Stomach (tissue), 9 donors: ENCODE results near the gene CDIPT. TPM values are rescaled to one million over a fixed set of nuclear protein-coding genes. Genes with fewer than 3 reads are reported as not detected.
A peak's percentile ranks its signal among the peaks of the same experiment; 100 is the strongest.

Source experiments
- DNase-seq, 2 donors: peaks; one replicate each; pipeline versions ENCODE4 v3.0.0 to v3.0.0-alpha.2; 2013 to 2019
- H3K27ac ChIP-seq, 5 donors: fragments of 200-600 bp in 4 of 5; sonication (generic) in 4 of 5; one replicate each; pipeline ENCODE4 v1.5.1; 2013 to 2019; ENCODE audit warnings: mild to moderate bottlenecking in 1 of 5, moderate library complexity in 1 of 5
- H3K27me3 ChIP-seq, 3 donors: fragments of 200-600 bp; sonication (generic); one replicate each; pipeline ENCODE4 v1.5.1; 2017 to 2019; ENCODE audit warnings: mixed run types in 1 of 3
- H3K36me3 ChIP-seq, 4 donors: fragments of 200-600 bp; sonication (generic); 1 replicate in 3 of 4; 2 replicates in 1 of 4; pipeline ENCODE4 v1.5.1; 2016 to 2019
- H3K4me1 ChIP-seq, 4 donors: fragments of 200-600 bp; sonication (generic); one replicate each; pipeline ENCODE4 v1.5.1; 2016 to 2019
- H3K4me3 ChIP-seq, 4 donors: fragments of 200-600 bp; sonication (generic) in 3 of 4; one replicate each; pipeline ENCODE4 v1.5.1; 2016 to 2019; ENCODE audit warnings: mild to moderate bottlenecking in 1 of 4
- H3K9me3 ChIP-seq, 4 donors: fragments of 200-600 bp; sonication (generic); one replicate each; pipeline ENCODE4 v1.5.1; 2016 to 2019
- EP300 ChIP-seq: sonication (generic); formaldehyde crosslinking; IDR thresholded peaks from one replicate; pipeline ENCODE4 v1.6.1; 2017; ENCODE audit warnings: antibody characterized with exemption
- POLR2A ChIP-seq, 4 donors: fragments of 450-650 bp; IDR thresholded peaks; one replicate each; pipeline ENCODE4 v1.6.1; 2016; ENCODE audit warnings: antibody characterized with exemption in 4 of 4, control low read depth in 2 of 4, mild to moderate bottlenecking in 1 of 4, moderate library complexity in 1 of 4
- POLR2AphosphoS5 ChIP-seq, 3 donors: sonication (generic); formaldehyde crosslinking; IDR thresholded peaks; one replicate each; pipeline ENCODE4 v1.6.1; 2016; ENCODE audit warnings: antibody characterized with exemption in 3 of 3
- WGBS, 5 donors: extraction: QIAGEN DNeasy Blood & Tissue Kit in 3 of 5; methylation state at CpG; one replicate each; pipeline versions ENCODE4 v1.1.5 to v1.1.7; 2013 to 2018; 5-methylcytosine and 5-hydroxymethylcytosine counted together
- intact Hi-C: fragments of 100-400 bp; cut with DNase I; formaldehyde crosslinking; loops from one replicate; pipeline ENCODE4 v1.15.1; 2023; ENCODE audit warnings: low total_unique reads
- polyA plus RNA-seq, 3 donors: library from polyadenylated mRNA; stranded (reverse); fragments of 200-250 nt; gene quantifications; one replicate each; pipeline ENCODE4 v1.2.3, GENCODE V29; 2013
- total RNA-seq, 5 donors: library from RNA; depleted of rRNA; stranded (reverse); fragments of >200 nt; gene quantifications; one replicate each; pipeline versions ENCODE4 v1.1.0 to v1.2.3, GENCODE V29; 2014 to 2016
- TF ChIP-seq, protein P1 (sequence below), 7 experiments: fragments of 450-650 bp in 4 of 7; fragments of 200-600 bp in 3 of 7; sonication (generic) in 3 of 7; IDR thresholded peaks; one replicate each; pipeline ENCODE4 v1.5.1; 2016 to 2019; ENCODE audit warnings: antibody characterized with exemption in 7 of 7, control low read depth in 2 of 7, mild to moderate bottlenecking in 1 of 7
- donor health status: healthy with polysubstance abuse.
- donor health status: Bipolar disorder and iron deficiency.
- donor health status: healthy.

The CDIPT gene
- total and polyA plus RNA-seq, 8 donors: 2.3 to 91.5 (median 54.2) TPM

DNA sequence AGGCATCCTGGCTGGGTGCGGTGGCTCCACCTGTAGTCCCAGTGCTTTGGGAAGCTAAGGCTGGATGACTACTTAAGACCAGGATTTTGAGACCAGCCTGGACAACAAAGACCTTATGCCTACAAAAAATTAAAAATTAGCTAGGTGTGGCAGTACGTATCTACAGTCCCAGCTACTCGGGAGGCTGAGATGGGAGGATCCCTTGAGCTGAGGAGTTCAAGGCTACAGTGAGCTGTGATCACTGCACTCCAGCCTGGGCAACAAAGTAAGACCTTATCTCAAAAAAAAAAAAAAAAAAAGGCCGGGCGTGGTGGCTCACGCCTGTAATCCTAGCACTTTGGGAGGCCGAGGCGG lies 36.7 kb downstream of the CDIPT start:
- Histone ChIP-seq H3K4me1 (peaks cover 77 to 97% (median 96%) of the 10 kb centered on the region in 4 donors), H3K27ac (peak overlapping the region; percentile 70 to 97 (median 94)), H3K36me3 (peaks cover 8 to 22% (median 19%) of the 10 kb centered on the region in 4 donors), H3K4me3 (no peak overlapping the region), H3K27me3 (no peaks in the 10 kb centered on the region), H3K9me3 (no peaks in the 10 kb centered on the region)
- peak in 1 of 2 donors; percentile 2 for DNase-seq
- TF ChIP-seq, protein P1, sequence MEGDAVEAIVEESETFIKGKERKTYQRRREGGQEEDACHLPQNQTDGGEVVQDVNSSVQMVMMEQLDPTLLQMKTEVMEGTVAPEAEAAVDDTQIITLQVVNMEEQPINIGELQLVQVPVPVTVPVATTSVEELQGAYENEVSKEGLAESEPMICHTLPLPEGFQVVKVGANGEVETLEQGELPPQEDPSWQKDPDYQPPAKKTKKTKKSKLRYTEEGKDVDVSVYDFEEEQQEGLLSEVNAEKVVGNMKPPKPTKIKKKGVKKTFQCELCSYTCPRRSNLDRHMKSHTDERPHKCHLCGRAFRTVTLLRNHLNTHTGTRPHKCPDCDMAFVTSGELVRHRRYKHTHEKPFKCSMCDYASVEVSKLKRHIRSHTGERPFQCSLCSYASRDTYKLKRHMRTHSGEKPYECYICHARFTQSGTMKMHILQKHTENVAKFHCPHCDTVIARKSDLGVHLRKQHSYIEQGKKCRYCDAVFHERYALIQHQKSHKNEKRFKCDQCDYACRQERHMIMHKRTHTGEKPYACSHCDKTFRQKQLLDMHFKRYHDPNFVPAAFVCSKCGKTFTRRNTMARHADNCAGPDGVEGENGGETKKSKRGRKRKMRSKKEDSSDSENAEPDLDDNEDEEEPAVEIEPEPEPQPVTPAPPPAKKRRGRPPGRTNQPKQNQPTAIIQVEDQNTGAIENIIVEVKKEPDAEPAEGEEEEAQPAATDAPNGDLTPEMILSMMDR (IDR thresholded peaks at IDR 0.05): no peak
- TF ChIP-seq POLR2A (IDR thresholded peaks at IDR 0.05) (no peak), EP300 (no peak), POLR2AphosphoS5 (IDR thresholded peaks at IDR 0.05) (no peak)
- 61 to 74% (median 66%) methylated on average over 6 to 8 of the region's 8 CpGs for WGBS, 5 donors
- intact Hi-C loops: no loop called here

DNA sequence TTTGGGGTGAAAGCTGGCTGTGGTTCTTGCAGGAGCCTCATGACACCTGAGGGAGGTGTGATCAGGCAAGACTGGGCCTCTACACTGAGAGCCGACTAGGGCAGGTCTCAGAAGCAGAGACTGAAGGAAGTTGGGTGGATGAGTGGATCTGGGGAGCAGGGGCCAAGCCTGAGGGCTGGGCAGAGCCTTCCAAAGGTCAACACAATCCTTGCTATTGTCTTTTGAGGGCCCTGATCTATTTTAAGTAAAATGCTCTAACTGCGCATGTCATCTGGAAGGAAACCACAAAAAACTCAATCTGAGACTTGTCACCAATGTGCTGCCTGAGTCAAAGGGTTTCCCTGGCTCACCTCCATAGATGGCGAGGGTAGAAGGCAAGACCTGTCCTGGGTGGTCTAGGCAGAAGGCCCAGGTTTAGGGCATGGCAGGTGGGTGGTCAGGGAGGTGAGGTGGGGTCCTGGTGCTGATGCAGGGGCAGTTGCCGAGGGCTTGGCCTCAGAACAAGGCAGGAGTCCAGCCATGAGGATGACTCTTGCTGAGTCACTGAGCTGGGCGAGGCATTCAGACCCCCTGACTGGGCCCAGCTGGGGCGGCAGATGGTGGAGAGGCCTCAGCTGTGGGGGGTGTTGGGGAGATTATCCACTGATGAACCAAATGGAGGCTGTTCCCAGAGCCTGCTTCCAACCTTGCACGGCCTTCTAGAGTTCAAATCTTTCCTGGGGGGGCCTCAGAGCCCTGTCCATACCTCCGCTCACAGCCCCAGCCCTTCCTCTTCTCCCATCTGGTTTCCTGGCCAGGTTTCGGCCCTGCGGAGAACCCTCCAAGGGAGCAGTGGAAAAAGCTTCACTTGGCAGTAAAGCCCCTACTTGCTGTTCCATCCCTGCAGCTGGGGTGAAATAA lies 37.6 kb downstream of the CDIPT start:
- DNase-seq: peak in 1 of 2 donors; percentile 71
- peak overlapping the region; percentile 70 to 97 (median 94) for H3K27ac ChIP-seq
- TF ChIP-seq POLR2AphosphoS5 (IDR thresholded peaks at IDR 0.05) (peak in 1 of 3 donors; percentile 15), POLR2A (IDR thresholded peaks at IDR 0.05) (no peak), EP300 (no peak)
- TF ChIP-seq, protein P1 (IDR thresholded peaks at IDR 0.05): no peak
- H3K9me3 ChIP-seq: no peaks in the 10 kb centered on the region
- H3K36me3 ChIP-seq: peaks cover 0 to 13% (median 10%) of the 10 kb centered on the region in 4 donors
- intact Hi-C loops: no loop called here
- peak overlapping the region in 3 of 4 donors; percentile 1 to 31 (median 6) for H3K4me3 ChIP-seq
- 52 to 74% (median 63%) methylated on average over 7 to 10 of the region's 10 CpGs for WGBS, 5 donors
- no peaks in the 10 kb centered on the region for H3K27me3 ChIP-seq
- peaks cover 79 to 98% (median 95%) of the 10 kb centered on the region in 4 donors for H3K4me1 ChIP-seq

DNA sequence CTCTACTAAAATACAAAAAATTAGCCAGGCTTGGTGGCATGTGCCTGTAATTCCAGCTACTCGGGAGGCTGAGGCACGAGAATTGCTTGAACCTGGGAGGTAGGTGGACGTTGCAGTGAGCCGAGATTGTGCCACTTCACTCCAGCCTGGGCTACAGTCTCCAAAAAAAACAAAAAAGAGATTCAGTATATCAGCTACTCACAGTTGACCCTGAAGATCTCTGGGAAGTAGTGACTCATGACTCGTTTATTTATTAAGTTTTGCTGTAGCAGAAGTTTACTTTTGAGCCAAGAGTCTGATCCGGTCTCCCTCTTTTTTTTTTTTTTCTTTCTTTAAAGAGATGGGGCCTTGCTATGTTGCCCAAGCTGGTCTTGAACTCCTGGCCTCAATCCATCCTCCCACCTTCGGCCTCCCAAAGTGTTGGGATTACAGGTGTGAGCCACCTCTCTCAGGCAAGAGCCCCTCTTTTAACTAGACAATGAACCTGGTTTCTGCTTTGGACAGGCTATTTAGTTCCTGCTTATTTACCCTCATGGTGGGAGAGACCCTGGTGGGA lies 38.4 kb downstream of the CDIPT start:
- Histone ChIP-seq H3K9me3 (no peaks in the 10 kb centered on the region), H3K4me3 (peak overlapping the region in 2 of 4 donors; percentile 20 to 31), H3K4me1 (peaks cover 84 to 96% (median 94%) of the 10 kb centered on the region in 4 donors), H3K36me3 (peaks cover 0 to 6% (median 3%) of the 10 kb centered on the region in 4 donors), H3K27me3 (no peaks in the 10 kb centered on the region), H3K27ac (peak overlapping the region; percentile 71 to 97 (median 94))
- TF ChIP-seq POLR2AphosphoS5 (IDR thresholded peaks at IDR 0.05) (peak in 2 of 3 donors; percentile 13 to 51), EP300 (no peak), POLR2A (IDR thresholded peaks at IDR 0.05) (no peak)
- TF ChIP-seq, protein P1 (IDR thresholded peaks at IDR 0.05): no peak
- 17 to 31% (median 19%) methylated on average over 7 of the region's 7 CpGs for WGBS, 5 donors
- DNase-seq: peak in 1 of 2 donors; percentile 66
- intact Hi-C loops: no loop called here

DNA sequence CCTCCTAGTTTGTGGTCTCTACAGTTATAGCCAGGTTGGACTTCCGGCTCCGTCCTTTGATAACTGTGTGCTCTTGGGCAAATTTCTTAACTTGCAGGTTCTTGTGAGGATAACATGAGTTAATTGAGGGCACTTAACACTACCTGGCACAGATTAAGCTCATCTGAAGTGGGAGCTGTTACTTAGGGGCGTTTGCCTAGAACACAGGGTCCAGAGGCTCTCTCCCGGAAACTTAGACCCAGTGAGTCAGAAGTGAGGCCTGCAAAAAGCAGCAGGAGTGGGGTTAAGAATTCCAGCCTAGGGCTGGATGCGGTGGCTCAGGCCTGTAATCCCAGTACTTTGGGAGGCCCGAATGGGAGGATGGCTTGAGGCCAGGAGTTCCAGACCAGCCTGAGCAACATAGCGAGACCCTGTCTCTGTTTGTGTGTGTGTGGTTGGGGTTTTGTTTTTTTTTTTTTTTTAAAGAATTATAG lies 41.3 kb downstream of the CDIPT start:
- peak overlapping the region; percentile 57 to 80 (median 72) for H3K4me3 ChIP-seq
- peak; percentile 40 to 73 for DNase-seq
- WGBS, 5 donors: 10 to 26% (median 16%) methylated on average over 7 of the region's 7 CpGs
- intact Hi-C loops: no loop called here
- no peaks in the 10 kb centered on the region for H3K27me3 ChIP-seq
- H3K27ac ChIP-seq: peak overlapping the region; percentile 87 to 97 (median 94)
- no peak for TF ChIP-seq EP300
- TF ChIP-seq POLR2A (IDR thresholded peaks at IDR 0.05): no peak
- peak in 2 of 3 donors; percentile 3 to 27 for TF ChIP-seq POLR2AphosphoS5 (IDR thresholded peaks at IDR 0.05)
- TF ChIP-seq, protein P1 (IDR thresholded peaks at IDR 0.05): no peak
- no peaks in the 10 kb centered on the region for H3K9me3 ChIP-seq
- peaks cover 74 to 96% (median 94%) of the 10 kb centered on the region in 4 donors for H3K4me1 ChIP-seq
- H3K36me3 ChIP-seq: peaks cover 0 to 21% (median 20%) of the 10 kb centered on the region in 4 donors
